A549 (cell line): Measurements from ENCODE around the gene PRPF31. TPM values are rescaled to one million over a fixed set of nuclear protein-coding genes. Genes with fewer than 3 reads are reported as not detected.
"Not testable (repeated sequence)": the region's sequence is repeated elsewhere in the genome, so short reads cannot be mapped to it uniquely, and the experiment has no call there.

Experiments
- ATAC-seq, 2 experiments: fragments of 200-7000 bp in 1 of 2; fragments of >200 bp in 1 of 2; cut with Nextera tagmentation in 1 of 2; cut with Tn5 transposase in 1 of 2; 3 replicates each; pipeline versions ENCODE4 v1.8.0 to v1.9.1; 2018 to 2020; ENCODE audit warnings: mild to moderate bottlenecking in 1 of 2, moderate library complexity in 1 of 2
- CTCF ChIA-PET: fragments of 300-600 bp; sonication (Branson Sonifier 250); formaldehyde crosslinking; extraction: SDS; loops from one replicate; lab custom pipeline; 2021; ENCODE audit warnings: antibody characterized with exemption, inconsistent platforms; lab: Yijun Ruan, JAX
- POLR2A ChIA-PET: fragments of 350-600 bp; formaldehyde crosslinking; extraction: SDS; loops from one replicate; lab custom pipeline; 2021; ENCODE audit warnings: antibody characterized with exemption, inconsistent platforms; lab: Yijun Ruan, JAX
- DNase-seq, 2 experiments: peaks; one replicate each; pipeline versions ENCODE4 v3.0.0 to v3.0.0-alpha.2; 2011 to 2016; ENCODE audit warnings: low read depth in 1 of 2, low spot score in 1 of 2
- FAIRE-seq: peaks from 2 replicates; lab custom pipeline; 2011; peaks lifted over from hg19 to GRCh38; lab: Jason Lieb, UNC
- H3K27ac ChIP-seq, 2 experiments: fragments of >200 bp; sonication (Bioruptor Twin); formaldehyde crosslinking; 3 replicates each; pipeline ENCODE4 v1.5.1; 2016 to 2017
- H3K4me1 ChIP-seq: fragments of >200 bp; sonication (Bioruptor Twin); formaldehyde crosslinking; 3 replicates; pipeline ENCODE4 v1.6.1; 2016
- H3K4me2 ChIP-seq: fragments of >200 bp; sonication (Bioruptor Twin); formaldehyde crosslinking; 3 replicates; pipeline ENCODE4 v1.6.1; 2016
- H3K4me3 ChIP-seq: fragments of >200 bp; sonication (Bioruptor Twin); formaldehyde crosslinking; 3 replicates; pipeline ENCODE4 v1.5.1; 2016
- H3K9me3 ChIP-seq: fragments of >200 bp; sonication (Bioruptor Twin); formaldehyde crosslinking; 3 replicates; pipeline ENCODE4 v1.6.1; 2016
- CBX8 ChIP-seq: fragments of 200-600 bp; sonication (generic); IDR thresholded peaks from 2 replicates; pipeline ENCODE4 v1.6.1; 2016
- CHD4 ChIP-seq: fragments of 200-600 bp; sonication (generic); IDR thresholded peaks from 2 replicates; pipeline ENCODE4 v1.6.1; 2016; ENCODE audit warnings: antibody characterized with exemption, mild to moderate bottlenecking, borderline replicate concordance
- ELK1 ChIP-seq: fragments of 150-350 bp; IDR thresholded peaks from 2 replicates; pipeline ENCODE4 v1.6.1; 2014; ENCODE audit warnings: low read depth, mild to moderate bottlenecking, low read length
- ESRRA ChIP-seq: fragments of 150-350 bp; IDR thresholded peaks from 2 replicates; pipeline ENCODE4 v1.6.1; 2014; ENCODE audit warnings: mild to moderate bottlenecking, low read length, borderline replicate concordance
- FOXS1 ChIP-seq: fragments of 250-450 bp; sonication (Bioruptor Pico); IDR thresholded peaks from 2 replicates; pipeline ENCODE4 v1.5.0; 2020; ENCODE audit warnings: mild to moderate bottlenecking, moderate library complexity
- GATA3 ChIP-seq: IDR thresholded peaks from 2 replicates; pipeline ENCODE4 v1.6.1; 2012; ENCODE audit warnings: borderline replicate concordance
- HES2 ChIP-seq: fragments of >200 bp; sonication (Bioruptor Twin); formaldehyde crosslinking; IDR thresholded peaks from 2 replicates; pipeline ENCODE4 v1.6.1; 2016
- HEYL ChIP-seq: fragments of 250-450 bp; sonication (Bioruptor Pico); IDR thresholded peaks from 2 replicates; pipeline ENCODE4 v1.8.0; 2021; ENCODE audit warnings: mild to moderate bottlenecking, moderate library complexity
- HOXB5 ChIP-seq: fragments of 250-450 bp; sonication (Bioruptor Pico); IDR thresholded peaks from 2 replicates; pipeline ENCODE4 v1.5.0; 2020; ENCODE audit warnings: mild to moderate bottlenecking, moderate library complexity
- MAFK ChIP-seq: fragments of 450-650 bp; IDR thresholded peaks from 2 replicates; pipeline ENCODE4 v1.6.1; 2014; ENCODE audit not compliant: partially characterized antibody
- MAX ChIP-seq: IDR thresholded peaks from 2 replicates; pipeline ENCODE4 v1.6.1; 2012
- MAZ ChIP-seq: fragments of 150-350 bp; IDR thresholded peaks from 2 replicates; pipeline ENCODE4 v1.6.1; 2014; ENCODE audit warnings: antibody characterized with exemption, low read depth, low read length, borderline replicate concordance
- NFE2L2 ChIP-seq: fragments of 150-350 bp; conservative IDR thresholded peaks from 2 replicates; pipeline ENCODE4 v1.6.1; 2014; ENCODE audit warnings: low read length
- NR3C1 ChIP-seq: fragments of >200 bp; sonication (Bioruptor Twin); formaldehyde crosslinking; IDR thresholded peaks from 3 replicates; pipeline ENCODE4 v1.6.1; 2017
- PBX3 ChIP-seq: IDR thresholded peaks from 2 replicates; pipeline ENCODE4 v1.6.1; 2012
- POLR2A ChIP-seq: IDR thresholded peaks from 2 replicates; pipeline ENCODE4 v1.6.1; 2012; ENCODE audit warnings: mild to moderate bottlenecking, low read length
- RARB ChIP-seq: fragments of 250-450 bp; sonication (Bioruptor Pico); IDR thresholded peaks from 2 replicates; pipeline ENCODE4 v1.8.0; 2021; ENCODE audit warnings: mild to moderate bottlenecking, moderate library complexity
- RNF2 ChIP-seq: fragments of 200-600 bp; sonication (generic); IDR thresholded peaks from 2 replicates; pipeline ENCODE4 v1.6.1; 2016; ENCODE audit warnings: low read depth, mild to moderate bottlenecking, antibody characterized with exemption, moderate library complexity, borderline replicate concordance
- TP53 ChIP-seq: fragments of 250-450 bp; sonication (Bioruptor Pico); IDR thresholded peaks from 2 replicates; pipeline ENCODE4 v1.5.0; 2021; ENCODE audit warnings: mild to moderate bottlenecking, moderate library complexity
- USF2 ChIP-seq: fragments of 450-650 bp; IDR thresholded peaks from 2 replicates; pipeline ENCODE4 v1.6.1; 2014; ENCODE audit warnings: antibody characterized with exemption
- ZSCAN20 ChIP-seq: fragments of 250-450 bp; sonication (Bioruptor Pico); IDR thresholded peaks from 2 replicates; pipeline ENCODE4 v1.8.0; 2022; ENCODE audit warnings: mild to moderate bottlenecking, moderate library complexity
- WGBS: methylation state at CpG from one replicate; pipeline ENCODE4 v1.1.6; 2017; ENCODE audit errors: missing lambda C conversion rate; 5-methylcytosine and 5-hydroxymethylcytosine counted together
- polyA plus RNA-seq, 4 experiments: library from polyadenylated mRNA; depleted of rRNA in 3 of 4; stranded (reverse); fragments of >200 nt; fragmentation: RNase III in 1 of 4; extraction: RNeasy Plus Mini Kit Qiagen cat#74134 plus additional on column Dnase treatment in 1 of 4; gene quantifications; 2 replicates in 3 of 4; 3 replicates in 1 of 4; pipeline ENCODE4 v1.2.3, GENCODE V29; 2011 to 2017
- TF ChIP-seq, protein P1 (sequence below): fragments of >200 bp; sonication (Bioruptor Twin); formaldehyde crosslinking; IDR thresholded peaks from 3 replicates; pipeline ENCODE4 v1.5.1; 2016

The PRPF31 gene
- polyA plus RNA-seq, 2 of the 4 experiments (the other 2 are of a cell fraction): 69.8 to 169 TPM

- not testable (repeated sequence) for H3K4me3 ChIP-seq, DNase-seq, H3K27ac ChIP-seq, H3K4me2 ChIP-seq, ATAC-seq, FAIRE-seq, H3K9me3 ChIP-seq
- 73% methylated on average over 15 of the region's 23 CpGs for WGBS
- CTCF ChIA-PET: interaction anchor here (0.7 to 12.1 kb wide), 5 partner anchors 12 to 271 kb away, joined by 3 to 295 read pairs (median 3); partner anchors contain the start of genes MBOAT7 and TSEN34
- H3K4me1 ChIP-seq: peaks cover 10% of the 10 kb centered on the region; the same call in 2 of the 3 replicates
- POLR2A ChIA-PET: interaction anchor here (1.4 to 1.9 kb wide), 2 partner anchors 17 to 18 kb away, joined by 5 to 7 read pairs; partner anchors contain the start of gene MBOAT7
Observed at GRCh38 chr19:54171736-54172431, 56.3 kb downstream of the PRPF31 start.

DNA sequence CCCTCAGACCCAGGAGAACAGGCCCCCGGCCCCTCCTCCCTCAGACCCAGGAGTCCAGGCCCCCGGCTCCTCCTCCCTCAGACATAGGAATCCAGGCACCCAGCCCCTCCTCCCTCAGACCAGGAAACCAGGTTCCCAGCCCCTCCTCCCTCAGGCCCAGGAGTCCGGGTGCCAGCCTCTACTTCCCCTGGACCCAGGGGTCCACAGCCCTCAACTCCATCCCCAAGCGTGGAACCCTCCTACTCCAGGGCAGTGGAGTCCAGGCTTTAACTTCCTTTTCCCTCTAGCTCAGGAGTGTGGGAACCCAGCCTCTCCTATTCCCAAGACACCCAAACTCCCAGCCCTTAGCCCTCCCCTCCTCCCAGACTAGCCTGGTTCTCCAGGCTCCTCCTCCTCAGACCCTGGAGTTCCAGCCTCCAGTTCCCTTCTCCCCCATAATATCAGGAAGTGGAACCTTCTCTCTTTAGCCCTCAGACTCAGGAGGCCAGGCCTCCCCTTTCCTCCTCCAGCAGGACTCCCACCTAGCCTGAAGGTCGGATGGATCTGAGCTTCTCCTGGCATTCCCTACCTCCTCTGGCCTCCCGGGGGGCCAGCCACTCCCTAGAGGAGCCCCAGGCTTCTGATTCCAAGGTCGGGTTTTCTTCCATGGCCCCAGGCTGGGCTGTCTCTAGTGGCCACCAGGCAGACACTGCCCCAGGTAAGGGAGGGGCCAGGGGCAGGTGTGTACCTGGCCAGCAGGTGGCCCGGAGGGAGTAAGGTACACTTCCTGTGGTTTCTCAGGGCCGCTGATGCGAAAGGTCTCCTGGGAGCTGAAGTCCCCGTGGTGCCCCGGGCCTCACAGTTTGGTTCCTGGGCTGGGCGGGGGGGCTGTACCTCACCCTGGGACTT is 57.2 kb downstream of the PRPF31 start, which contains the start of gene TMC4:
Gene TMC4 (minus strand): TSS at position 690 of the 888 bp plus-strand sequence. CDS start 43 bp downstream, at position 647.
- Histone ChIP-seq H3K4me1 (peaks cover 10% of the 10 kb centered on the region; the same call in 2 of the 3 replicates), H3K4me2 (no peak within 1 kb of the TSS), H3K27ac (peak within 1 kb of the TSS in 1 of 2 experiments; percentile 18; a peak in 2 of 6 replicates), H3K4me3 (no peak within 1 kb of the TSS), H3K9me3 (no peaks in the 10 kb centered on the region)
- FAIRE-seq (no peak), ATAC-seq (peak; percentile 42 to 54), DNase-seq (peak in 1 of 2 experiments; percentile 45)
- TF ChIP-seq FOXS1 (CRISPR knock-in tag): no peak
- TF ChIP-seq, protein P1, sequence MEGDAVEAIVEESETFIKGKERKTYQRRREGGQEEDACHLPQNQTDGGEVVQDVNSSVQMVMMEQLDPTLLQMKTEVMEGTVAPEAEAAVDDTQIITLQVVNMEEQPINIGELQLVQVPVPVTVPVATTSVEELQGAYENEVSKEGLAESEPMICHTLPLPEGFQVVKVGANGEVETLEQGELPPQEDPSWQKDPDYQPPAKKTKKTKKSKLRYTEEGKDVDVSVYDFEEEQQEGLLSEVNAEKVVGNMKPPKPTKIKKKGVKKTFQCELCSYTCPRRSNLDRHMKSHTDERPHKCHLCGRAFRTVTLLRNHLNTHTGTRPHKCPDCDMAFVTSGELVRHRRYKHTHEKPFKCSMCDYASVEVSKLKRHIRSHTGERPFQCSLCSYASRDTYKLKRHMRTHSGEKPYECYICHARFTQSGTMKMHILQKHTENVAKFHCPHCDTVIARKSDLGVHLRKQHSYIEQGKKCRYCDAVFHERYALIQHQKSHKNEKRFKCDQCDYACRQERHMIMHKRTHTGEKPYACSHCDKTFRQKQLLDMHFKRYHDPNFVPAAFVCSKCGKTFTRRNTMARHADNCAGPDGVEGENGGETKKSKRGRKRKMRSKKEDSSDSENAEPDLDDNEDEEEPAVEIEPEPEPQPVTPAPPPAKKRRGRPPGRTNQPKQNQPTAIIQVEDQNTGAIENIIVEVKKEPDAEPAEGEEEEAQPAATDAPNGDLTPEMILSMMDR: no peak
- TF ChIP-seq NR3C1: no peak
- no peak for TF ChIP-seq USF2
- no peak for TF ChIP-seq TP53 (CRISPR knock-in tag)
- no peak for TF ChIP-seq RNF2
- TF ChIP-seq RARB (CRISPR knock-in tag): no peak
- ChIA-PET POLR2A (interaction anchor here (1.2 to 1.9 kb wide), 2 partner anchors 14 to 17 kb away, joined by 3 to 5 read pairs; partner anchors contain the start of gene MBOAT7), CTCF (interaction anchor here (2.8 to 12.1 kb wide), 2 partner anchors 12 to 218 kb away, joined by 7 to 295 read pairs; partner anchors contain the start of genes MBOAT7 and TSEN34)
- WGBS: 33% methylated on average over 7 of the region's 13 CpGs

DNA sequence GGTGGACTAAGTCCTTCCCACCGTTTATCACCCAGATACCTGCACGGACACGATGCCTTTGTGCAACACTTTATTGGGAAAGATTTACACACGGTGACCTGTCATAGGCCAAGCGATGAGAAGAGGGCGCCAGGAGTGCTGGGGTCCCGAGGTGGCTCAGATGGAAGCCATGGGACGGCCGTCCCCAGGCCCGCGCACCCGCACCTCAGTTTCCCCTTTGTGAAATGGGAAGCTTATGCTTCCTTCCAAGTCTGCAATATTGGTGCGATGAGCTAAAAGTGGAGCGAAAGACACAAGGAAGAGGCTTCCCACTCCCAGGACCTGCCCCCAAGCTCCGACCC is 57.8 kb downstream of the PRPF31 start:
- TF ChIP-seq ZSCAN20 (CRISPR knock-in tag) (no peak), MAX (no peak), NFE2L2 (no peak), POLR2A (no peak), ESRRA (no peak), RARB (CRISPR knock-in tag) (no peak), HEYL (CRISPR knock-in tag) (no peak), CHD4 (no peak), HOXB5 (CRISPR knock-in tag) (no peak), MAFK (no peak), HES2 (no peak), CBX8 (no peak), GATA3 (no peak), USF2 (no peak), MAZ (no peak), ELK1 (no peak), TP53 (CRISPR knock-in tag) (no peak), PBX3 (no peak)
- TF ChIP-seq, all 56 proteins: peak for 0
- Histone ChIP-seq H3K4me2 (no peak overlapping the region), H3K9me3 (no peaks in the 10 kb centered on the region), H3K4me1 (peaks cover 8% of the 10 kb centered on the region; the same call in 2 of the 3 replicates), H3K27ac (no peak overlapping the region), H3K4me3 (no peak overlapping the region)
- whole genome bisulfite sequencing: 78% methylated on average over 15 of the region's 15 CpGs
- CTCF ChIA-PET: interaction anchor here (0.6 to 12.1 kb wide), 4 partner anchors 11 to 259 kb away, joined by 3 to 295 read pairs (median 5); partner anchors contain the start of genes MBOAT7 and TSEN34
- ATAC-seq: no peak
- no peak for DNase-seq
- POLR2A ChIA-PET: interaction anchor here (1.2 to 1.9 kb wide), 2 partner anchors 14 to 16 kb away, joined by 3 to 5 read pairs; partner anchors contain the start of gene MBOAT7
- no peak for FAIRE-seq
